HG03060 (cell line): Measurements from ENCODE around the gene SLC2A6.

Source experiments
- ATAC-seq: cut with Tn5 transposase; IDR thresholded peaks from one replicate; pipeline ENCODE4 v1.9.1; 2021; ENCODE audit warnings: low read depth, moderate number of reproducible peaks; ENCODE audit not compliant: unreplicated experiment

The SLC2A6 gene

GRCh38 chr9:133516256-133516960 is 37.5 kb upstream of the SLC2A6 start:
- ATAC-seq, result no peak

- ATAC-seq, result no peak
Measured at GRCh38 chr9:133515615-133516255, 36.8 kb upstream of the SLC2A6 start.

- no peak for ATAC-seq
Measured at GRCh38 chr9:133515240-133515610, 36.3 kb upstream of the SLC2A6 start.

GRCh38 chr9:133514460-133515239 is 35.8 kb upstream of the SLC2A6 start:
- ATAC-seq, result no peak

- no peak for ATAC-seq
Measured at GRCh38 chr9:133513214-133514100, 34.6 kb upstream of the SLC2A6 start.

GRCh38 chr9:133512253-133513213 is 33.6 kb upstream of the SLC2A6 start:
- ATAC-seq, result no peak

- ATAC-seq, result no peak
Measured at GRCh38 chr9:133511607-133512006, 32.7 kb upstream of the SLC2A6 start.

- ATAC-seq, result no peak
Measured at GRCh38 chr9:133510926-133511505, 32.1 kb upstream of the SLC2A6 start.

- no peak for ATAC-seq
Measured at GRCh38 chr9:133509179-133510083, 30.5 kb upstream of the SLC2A6 start.

GRCh38 chr9:133508046-133508445 is 29.1 kb upstream of the SLC2A6 start:
- ATAC-seq, result no peak

- ATAC-seq, result no peak
Measured at GRCh38 chr9:133507246-133507965, 28.5 kb upstream of the SLC2A6 start.

GRCh38 chr9:133506653-133507038 is 27.7 kb upstream of the SLC2A6 start:
- ATAC-seq, result no peak

GRCh38 chr9:133505901-133506652 is 27.2 kb upstream of the SLC2A6 start:
- no peak for ATAC-seq

- no peak for ATAC-seq
Measured at GRCh38 chr9:133505186-133505830, 26.4 kb upstream of the SLC2A6 start.

- ATAC-seq, result no peak
Measured at GRCh38 chr9:133502112-133502511, 23.2 kb upstream of the SLC2A6 start.

GRCh38 chr9:133499892-133500270 is 21.0 kb upstream of the SLC2A6 start:
- ATAC-seq, result no peak
